LoVo (cell line): ENCODE results near the gene MRPL36.
"Not testable (repeated sequence)": the region's sequence is repeated elsewhere in the genome, so short reads cannot be mapped to it uniquely, and the experiment has no call there.

Experiments used
- DNase-seq: peaks from one replicate; pipeline ENCODE4 v3.0.0-alpha.2; 2016; ENCODE audit warnings: low spot score

The MRPL36 gene

DNA sequence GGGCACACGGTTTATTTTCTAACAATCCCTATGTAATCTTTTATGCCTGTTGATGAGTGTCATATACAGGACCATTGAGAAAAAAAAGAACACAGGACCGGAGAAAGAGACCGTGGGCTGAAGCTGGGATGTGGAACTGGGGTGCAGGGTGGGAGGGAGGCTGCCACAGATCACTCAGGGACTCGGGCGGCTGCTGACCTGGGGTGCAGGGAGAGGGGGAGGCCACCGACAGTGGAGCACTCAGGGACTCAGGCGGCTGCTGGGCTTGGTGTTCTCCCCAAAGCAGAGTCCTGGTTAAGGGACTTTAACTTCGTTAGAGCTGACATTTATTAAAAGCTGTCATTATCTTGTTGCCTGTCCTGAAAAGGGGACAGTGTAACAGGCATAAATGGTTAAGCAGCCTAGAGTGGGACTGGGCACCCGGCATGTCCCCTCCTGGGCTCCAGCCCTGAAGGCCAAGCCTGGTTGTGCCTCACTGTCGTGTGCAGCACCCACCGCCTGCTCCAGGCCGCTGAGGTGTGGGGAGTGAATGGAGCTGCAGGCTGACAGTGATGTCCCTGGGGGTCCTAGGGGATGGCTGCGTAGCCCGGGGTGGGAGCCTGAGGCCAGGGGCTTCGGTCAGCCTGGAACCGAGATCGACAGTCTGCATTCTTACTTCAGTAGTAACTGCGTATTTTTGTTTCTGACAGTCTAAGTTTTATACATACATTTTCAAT lies 15.6 kb upstream of the MRPL36 start:
- DNase-seq = no peak

DNA sequence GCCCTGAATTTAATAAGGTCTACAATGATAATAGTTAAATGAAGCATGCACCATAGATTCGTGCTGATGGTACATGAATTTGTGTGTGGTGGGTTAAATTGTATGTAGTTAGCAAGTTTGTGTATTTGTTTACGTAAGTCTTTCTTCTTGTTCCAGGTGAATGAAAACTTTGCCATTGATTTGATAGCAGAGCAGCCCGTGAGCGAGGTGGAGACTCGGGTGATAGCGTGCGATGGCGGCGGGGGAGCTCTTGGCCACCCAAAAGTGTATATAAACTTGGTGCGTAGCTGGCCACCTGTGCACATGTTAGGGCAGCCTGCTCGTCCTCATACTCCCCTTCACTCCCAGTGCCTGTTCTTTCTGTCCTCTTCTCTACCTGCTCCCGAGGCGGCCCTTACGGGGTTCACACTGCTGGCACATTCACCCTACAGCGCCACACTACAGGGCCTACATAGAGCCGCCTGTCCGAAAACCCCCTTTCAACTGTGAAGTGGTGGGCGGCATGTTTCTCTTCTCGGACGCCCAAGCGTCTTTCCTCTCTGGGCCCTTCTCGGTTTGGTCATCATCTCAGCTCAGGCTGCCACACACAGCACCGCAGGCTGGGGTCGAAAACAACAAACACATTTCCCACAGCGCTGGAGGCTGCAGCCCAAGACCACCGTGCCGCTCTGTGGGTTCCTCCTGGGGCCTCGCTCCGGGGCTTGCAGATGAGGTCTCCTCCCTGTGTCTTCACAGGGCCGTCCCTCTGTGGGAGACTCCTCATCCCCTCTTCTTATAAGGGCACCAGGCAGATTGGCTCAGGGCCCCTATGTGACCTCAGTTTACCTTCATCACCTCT lies 14.8 kb upstream of the MRPL36 start:
- DNase-seq = no peak

DNA sequence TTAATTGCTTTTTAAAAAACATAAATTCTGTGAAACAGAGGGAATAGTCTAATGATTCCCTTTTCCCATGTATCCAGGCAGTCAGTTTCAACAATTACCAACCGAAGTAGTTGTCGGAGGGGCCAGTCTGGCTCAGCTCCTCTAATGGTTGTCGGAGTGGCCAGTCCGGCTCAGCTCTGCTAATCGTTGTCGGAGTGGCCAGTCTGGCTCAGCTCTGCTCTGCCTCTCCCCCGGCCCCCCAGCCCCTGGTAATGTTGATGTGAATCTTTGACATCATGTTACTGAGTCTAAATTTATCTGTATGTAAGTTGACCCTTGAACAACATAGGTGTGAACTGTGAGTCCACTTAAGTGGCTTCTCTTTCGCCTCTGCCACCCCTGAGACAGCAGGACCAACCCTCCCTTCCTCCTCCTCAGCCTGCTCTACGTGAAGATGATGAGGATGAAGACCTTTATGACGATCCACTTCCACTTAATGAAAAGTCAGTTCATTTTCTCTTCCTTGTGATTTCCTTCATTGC lies 11.0 kb upstream of the MRPL36 start:
- no peak for DNase-seq

DNA sequence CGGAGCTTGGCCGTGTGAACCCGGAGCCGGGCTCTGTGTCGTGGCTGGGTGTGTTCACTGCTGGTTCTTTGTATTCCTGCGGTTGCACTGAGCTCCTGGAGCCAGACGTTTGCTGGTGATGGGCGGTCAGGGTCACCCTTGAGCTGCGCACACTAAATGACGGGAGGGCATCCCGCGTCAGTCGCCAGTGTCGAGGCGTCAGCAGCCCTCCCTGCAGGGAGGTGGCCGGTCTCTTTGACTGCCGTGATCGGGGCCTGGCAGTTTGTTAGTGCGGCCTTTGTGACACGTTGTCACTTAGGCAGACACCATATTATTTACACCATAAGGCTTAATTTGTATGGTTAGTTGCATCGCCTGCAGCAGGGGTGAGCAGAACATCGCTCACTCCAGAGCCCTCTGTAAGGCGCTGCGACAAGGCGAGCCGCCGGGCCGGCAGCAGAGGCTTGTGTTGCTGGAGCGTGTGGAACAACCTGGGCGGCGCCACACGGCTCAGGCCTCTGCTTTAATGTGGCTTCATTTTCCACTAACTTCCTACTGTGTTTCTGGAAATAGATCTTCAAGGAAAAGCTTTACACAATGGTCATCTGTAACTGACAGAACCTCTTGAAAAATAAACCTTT lies 9.9 kb upstream of the MRPL36 start:
- no peak for DNase-seq

DNA sequence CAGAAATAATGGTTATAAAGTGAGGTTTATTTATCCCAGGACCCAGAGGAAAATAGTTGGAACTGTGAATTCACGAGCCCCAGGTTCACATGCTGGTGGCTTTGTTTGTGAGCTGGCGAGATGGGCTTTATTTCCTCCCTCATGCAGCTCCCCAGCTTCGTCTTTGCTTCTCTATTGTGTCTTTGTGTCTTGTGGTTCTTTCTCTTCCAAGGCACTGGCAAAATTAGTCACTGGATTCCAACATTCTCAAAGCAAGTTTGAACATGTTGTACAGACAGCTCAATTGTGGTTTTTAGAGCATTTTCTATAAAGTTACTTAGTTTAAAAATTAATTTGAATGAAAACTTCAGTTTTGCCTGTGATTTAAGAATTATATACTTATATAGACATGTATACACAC lies 8.8 kb upstream of the MRPL36 start:
- DNase-seq = no peak

DNA sequence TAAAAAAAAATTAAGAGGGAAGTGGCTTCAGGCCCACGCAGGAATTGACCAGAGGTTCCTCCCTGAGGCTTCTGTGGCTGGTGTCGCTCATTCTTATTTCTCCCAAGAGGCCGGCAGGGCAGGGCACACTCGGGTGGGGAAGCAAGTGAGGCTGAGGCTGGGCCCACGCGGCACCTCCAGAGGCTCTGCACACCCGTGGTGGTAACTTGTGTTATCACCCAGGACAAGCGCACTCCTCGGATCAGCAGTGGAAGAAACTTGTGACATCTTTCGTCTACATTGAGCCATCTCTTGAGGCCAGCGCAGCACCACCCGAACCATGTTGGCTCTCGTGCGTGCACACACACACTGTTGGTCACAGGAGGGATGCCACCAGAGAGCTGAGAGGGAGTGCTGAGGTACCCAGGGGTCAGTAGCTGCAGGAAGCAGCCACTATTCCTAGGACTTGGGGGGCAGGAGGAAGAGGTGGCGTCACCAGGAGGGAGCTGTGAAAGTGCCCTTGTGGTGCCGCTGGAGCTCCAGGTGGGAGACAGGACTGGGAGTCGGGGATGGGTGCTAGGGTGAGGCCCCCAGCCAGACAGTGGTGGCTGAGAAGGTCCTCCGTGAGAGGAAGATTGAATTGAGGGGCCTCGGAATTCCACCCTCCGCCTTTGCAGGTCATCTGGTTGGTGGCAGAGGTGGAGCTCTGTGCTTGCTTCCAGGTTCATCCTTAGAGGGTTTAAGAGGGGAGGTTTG lies 8.0 kb upstream of the MRPL36 start:
- no peak for DNase-seq

DNA sequence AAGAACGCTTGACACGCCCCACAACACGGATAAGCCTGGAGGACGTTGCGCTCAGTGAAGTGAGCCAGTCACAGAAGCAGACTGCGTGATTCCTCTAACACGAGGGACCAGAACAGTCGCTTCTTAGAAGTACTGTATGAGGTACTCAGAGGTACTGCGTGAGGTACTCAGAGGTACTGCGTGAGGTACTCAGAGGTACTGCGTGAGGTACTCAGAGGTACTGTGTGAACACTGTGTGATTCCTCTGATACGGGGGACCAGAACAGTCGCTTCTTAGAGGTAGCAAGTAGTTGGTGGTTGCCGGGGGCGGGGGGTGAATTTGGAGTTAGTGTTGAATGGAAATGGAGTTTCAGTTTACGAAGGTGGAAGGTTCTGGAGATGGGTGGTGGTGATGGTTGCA lies 7.3 kb upstream of the MRPL36 start:
- DNase-seq = no peak

DNA sequence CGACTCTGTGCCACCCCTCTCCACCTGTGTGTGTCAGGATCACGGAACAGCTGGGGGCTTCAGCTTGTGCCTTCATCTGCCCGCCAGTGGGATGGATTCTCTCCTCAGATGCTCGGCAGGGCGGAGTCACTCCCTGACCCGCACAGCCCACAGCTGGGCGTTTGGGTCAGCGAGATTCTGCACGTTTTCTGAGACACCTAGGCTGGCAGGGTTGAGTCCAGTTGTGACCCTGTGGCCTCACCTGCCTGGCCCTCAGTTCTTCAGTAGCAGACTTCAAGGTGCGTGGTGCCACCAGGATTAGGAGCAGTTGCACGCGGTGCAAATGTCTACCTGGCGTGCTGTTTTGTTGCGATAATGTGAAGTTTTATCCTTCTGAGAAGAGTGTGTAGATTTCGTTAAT lies 6.6 kb upstream of the MRPL36 start:
- no peak for DNase-seq

DNA sequence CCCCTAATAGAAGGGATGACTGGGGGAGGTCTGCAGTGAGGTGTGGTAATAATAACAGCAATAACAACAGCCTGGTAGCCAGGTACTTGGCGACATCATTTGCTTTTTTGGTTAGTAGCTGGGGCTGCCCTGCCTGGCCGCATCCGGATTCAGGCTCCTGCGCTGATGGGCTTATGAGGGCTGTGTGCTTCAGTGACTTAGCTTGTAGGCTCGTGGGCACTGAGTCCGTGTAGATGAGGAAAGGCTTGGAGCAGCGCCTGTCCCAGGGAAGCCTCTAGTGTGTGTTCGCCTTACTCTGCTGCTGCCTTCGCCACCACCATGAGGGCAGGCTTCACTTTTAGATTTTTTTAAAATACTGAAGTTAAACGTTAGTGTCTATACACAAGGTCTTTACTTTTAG lies 6.1 kb upstream of the MRPL36 start:
- no peak for DNase-seq

DNA sequence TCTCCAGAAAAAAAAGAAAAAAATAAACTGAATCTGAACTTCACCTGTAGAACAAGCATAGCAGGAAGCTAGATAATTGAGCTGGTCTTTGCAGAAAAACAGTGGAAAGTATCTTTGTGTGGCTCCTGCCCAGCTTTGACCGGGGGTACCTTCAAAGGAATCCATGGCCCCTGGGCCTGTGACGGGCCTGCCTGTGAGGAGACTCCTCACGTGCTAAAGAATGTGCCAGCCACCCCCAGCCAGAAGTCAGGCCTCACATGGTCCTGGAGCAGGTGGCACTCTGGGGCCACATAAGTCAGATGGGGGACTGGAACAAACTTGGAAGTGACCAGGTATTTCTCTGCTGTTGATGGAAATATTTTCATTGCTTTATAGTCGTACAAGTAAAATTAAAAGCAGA lies 5.7 kb upstream of the MRPL36 start:
- no peak for DNase-seq

DNA sequence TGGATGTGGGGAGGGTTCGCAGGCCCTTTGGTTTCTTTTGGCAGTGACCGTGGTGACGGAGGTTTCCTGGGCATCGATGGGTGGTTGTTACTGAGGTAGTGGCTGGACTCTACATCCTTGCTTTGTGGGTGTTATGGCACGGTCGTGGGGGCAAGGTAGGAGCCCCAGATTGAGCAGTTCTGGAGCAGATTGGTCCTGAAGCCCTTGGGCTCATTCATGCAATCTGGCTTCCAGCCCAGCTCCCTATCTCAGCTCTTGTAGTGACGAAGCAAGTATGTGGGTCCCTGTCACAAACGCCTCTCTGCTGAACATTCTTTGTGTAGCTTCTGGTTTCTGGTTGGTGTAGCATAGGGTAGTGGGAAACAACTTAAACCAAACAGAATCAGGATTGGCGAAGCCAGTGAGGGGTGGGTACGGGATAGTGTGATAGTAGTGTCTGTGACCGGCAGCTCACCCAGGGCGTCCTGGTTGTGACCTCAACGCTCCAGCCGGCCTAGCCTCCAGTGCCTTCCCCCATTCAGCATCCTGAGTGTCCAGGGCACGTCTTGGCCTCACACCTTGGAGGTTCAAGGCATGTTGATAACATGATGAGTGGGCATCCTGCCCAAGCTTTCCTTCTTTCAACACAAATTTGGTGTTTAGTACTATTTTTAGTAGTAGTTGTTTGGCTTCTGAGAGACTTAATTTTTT lies 4.5 kb upstream of the MRPL36 start:
- DNase-seq = no peak

DNA sequence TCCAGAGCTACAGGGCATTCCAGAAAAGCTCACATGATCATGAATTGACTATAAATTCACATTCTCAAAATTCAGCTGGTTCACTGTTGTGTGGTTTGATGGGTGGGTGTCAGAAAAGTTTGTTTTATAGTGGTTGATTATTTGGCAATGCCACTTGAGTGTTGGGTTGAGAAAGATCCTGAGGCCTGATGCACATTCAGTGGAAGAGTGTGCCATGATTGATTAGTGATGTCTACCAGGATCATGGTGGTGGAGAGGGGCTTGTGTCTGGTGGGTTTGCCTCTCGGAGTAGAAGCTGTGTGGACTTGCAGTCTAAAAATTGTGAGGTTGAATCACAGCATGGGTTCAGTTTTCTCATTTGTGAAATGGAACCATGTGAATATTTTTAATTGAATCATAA lies 3.6 kb upstream of the MRPL36 start:
- DNase-seq = no peak

DNA sequence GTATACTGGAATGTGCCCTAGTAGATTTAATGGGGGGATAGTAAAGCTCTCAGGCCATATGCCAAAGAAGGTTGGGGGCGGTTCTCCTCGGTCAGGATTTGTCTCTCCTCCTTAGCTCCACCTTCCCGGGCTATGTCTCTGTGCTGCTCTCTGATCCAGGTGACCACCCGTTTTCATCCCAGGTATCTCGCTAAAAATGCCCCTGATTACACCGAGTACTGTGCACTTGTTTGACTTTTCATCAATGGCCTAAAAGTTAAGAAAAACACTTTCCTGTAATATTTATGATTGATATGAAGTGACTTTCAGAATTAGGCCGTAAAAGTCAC lies 2.3 kb upstream of the MRPL36 start:
- peak; percentile 60 for DNase-seq

DNA sequence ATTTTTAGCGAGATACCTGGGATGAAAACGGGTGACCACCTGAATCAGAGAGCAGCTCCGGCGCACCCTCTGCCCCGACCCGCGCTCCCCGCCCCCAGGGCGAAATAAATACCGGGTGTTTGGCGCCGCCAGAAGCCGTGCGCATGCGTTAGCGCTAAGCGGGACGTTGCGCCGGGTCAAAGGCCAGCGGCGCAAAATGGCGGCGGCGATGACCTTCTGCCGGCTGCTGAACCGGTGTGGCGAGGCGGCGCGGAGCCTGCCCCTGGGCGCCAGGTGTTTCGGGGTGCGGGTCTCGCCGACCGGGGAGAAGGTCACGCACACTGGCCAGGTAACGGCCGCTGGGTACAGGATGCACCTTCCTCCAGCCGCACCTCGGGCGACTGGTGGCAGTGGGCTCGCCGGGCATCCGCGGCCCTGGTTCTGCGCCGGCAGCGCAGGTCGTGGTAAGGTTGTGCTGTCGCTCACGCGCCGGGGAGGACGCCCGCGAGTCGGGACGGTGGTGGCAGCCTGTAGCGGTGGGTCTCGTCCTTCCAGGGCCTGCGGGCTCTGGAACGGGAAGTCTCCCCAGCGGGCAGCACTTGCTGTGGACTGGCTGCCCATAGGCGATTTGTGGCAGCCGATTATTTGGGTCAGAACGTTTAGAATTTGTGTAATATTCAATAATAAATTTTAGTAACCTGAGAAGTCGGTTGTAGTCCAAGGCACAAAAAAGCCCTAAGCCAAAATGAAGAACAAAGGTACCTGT lies 1.8 kb upstream of the MRPL36 start, which contains the start of gene NDUFS6:
Gene NDUFS6 (plus strand): TSS at position 186 of the 745 bp plus-strand sequence. CDS start 11 bp downstream, at position 197.
- peak; percentile 90 for DNase-seq

DNA sequence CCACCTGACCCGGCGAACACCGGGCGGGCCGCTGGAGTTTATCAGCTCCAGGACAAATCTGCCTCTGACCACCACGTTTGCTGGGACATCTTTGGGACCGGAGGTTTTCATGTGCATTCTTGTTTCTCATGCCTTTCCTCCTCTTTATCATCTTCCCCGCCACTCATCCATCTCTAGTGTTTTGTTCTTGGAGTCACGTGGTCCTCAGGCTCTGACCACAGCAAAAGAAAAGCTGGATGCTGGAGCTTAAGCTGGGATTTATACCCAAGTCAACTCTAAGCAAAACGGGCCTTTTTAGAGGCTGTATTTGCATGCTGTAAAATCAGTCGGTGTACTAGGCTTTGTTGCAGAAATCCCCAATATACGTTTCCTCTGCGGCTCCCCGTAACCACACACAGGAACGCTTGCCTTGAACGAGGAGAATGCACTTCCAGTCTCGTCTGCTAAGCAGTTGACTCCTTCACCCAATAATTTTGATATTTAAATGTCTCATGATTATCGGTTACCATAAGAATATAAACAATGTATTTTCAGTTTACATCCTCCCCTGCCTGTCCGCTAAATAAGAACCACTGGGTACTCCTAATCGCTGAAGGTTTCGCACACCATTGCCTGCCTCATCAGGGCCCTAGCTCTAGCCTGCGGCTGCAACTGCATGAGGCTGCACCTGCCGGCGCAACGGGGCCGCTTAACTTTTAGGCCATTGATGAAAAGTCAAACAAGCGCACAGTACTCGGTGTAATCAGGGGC lies 1.0 kb upstream of the MRPL36 start:
- peak; percentile 12 for DNase-seq

DNA sequence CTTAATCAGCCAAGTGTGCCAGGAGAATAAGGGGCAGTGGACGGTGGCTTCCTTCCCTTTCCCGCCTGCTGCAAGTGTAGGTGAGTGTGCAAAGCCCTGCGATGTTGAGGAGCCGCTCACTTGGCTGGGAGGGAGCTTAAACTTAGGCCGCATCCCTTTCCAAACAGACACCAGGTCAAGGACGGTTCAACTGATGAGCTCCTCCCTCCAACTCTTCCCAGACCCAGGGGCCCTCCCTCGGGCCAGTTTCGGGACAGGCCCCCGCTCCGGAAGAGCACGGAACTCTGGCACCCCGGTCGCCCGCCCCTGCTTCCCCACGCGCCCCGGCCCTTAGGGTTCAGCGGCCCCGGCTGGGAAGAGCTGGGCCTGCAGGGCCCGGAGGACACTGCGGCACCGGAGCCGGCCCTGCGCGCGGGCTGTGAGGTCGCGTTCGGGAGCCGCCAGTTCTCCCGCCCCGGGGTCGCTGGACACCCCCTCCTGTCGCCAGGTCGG lies 481 bp downstream of the MRPL36 start:
- peak; percentile 16 for DNase-seq

DNA sequence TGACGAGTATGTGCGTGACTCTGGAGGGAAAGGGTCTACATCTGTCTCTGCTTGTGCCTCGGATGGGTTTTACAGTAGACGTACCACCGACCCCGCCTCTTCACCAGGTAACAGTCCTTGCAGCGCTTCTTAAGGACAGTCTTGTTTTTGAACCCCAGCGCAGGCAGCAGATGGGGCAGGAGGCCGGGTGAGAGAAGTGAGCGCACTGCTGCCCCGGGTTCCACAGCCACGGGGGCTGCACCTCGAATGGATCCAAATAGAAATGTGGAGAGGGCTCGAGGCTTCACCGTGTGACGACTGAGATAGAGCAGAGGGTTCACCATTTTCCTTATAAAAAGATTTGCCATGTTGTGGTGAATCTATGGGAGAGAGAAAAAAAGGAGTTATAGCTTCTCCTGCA lies 1.0 kb downstream of the MRPL36 start:
- not testable (repeated sequence) for DNase-seq

DNA sequence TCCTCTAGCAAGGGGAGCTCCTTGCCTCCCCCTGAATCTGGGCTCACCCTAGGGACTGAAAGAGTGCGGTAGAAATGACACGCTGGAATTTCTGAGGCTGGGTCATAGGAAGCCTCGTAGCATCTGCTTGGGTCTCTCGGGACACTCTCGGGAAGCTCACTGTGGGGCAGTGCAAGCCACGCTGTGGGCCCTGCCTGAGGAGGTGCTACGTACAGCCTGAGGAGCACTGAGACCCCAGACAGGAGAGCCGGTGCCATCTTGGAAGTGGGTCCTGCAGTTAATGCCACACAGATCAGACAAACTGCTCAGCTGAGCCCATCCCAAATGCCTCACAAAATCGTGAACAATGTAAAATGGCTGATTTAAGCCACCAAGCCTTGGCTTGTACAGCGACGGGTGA lies 1.8 kb downstream of the MRPL36 start:
- no peak for DNase-seq

DNA sequence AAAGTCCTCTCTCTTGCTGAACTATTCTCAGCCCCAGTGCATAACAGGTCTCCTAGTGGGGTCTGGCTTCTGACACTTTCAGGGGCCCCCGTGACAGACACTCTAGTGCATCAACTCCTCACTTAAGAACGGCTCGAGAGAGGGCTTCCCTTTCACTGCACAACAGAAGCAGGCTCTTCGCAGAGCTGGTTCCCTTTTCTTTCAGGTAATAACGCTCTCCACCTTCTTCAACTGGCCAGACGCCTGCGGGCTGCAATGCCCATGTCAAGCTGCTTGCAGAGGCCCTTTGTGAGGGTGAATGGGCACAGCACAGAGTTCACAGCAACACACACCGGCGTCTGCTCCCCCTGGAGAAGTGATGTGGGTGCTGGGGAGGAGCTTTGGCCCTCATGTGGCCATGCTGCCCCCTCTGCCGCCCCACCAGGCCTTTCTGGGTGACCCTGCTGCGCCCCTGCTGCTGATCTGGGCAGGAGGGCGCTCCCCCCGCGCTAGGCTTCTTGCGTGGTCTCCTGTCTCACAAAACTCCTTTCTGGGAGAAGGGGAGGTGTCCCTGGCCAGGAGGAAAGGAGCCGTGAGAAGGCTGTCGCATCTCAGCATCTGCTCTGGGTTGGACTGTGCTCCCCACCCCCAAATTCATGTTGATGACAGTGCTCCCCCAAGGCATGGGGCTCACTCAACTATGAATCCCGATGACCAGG lies 2.4 kb downstream of the MRPL36 start:
- no peak for DNase-seq
